GM18868 (cell line): ENCODE results near the gene FOXK1.

Experiments used
- ATAC-seq: cut with Tn5 transposase; IDR thresholded peaks from one replicate; pipeline ENCODE4 v1.9.1; 2021; ENCODE audit warnings: mild to moderate bottlenecking, moderate library complexity; ENCODE audit not compliant: unreplicated experiment

FOXK1 gene

DNA sequence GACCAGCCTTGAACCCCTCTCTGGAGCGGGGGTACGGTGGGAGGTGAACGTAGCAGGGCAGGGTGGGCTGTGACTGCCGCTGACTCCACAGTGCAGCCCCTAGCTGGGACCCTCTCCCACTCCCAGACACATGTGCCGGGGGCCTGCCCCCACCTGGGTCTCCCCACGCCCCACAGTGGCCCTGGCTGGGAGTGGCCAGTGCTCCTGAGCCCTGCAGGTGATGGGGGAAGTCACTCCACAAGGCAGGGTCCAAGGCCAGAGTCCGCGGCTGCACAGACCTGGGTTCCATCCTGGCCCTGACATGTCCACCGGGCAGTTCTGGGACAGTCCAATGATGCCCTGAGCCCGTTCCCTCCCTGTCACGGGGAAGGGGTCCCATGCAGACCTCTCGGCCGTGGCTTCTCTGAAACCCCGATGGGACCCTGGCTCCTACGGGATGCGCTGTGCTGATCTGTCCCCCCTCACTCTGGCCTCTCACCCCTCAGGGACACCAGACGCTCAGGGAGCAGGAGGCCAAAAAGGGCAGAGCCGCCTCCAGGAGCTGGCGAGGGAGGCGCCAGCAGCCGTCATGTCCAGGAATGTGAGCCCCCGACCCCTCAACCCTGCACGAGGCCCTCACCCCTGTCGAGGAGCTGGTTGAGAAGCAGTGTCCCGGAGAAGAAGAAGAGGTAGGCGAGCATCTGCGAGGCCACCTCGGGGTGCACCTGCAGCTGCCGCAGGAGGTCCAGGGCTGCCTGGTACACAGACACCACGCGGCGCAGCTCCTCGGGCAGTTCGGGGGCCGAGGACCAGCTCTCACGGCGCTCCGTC lies 133.7 kb downstream of the FOXK1 start:
- no peak for ATAC-seq

DNA sequence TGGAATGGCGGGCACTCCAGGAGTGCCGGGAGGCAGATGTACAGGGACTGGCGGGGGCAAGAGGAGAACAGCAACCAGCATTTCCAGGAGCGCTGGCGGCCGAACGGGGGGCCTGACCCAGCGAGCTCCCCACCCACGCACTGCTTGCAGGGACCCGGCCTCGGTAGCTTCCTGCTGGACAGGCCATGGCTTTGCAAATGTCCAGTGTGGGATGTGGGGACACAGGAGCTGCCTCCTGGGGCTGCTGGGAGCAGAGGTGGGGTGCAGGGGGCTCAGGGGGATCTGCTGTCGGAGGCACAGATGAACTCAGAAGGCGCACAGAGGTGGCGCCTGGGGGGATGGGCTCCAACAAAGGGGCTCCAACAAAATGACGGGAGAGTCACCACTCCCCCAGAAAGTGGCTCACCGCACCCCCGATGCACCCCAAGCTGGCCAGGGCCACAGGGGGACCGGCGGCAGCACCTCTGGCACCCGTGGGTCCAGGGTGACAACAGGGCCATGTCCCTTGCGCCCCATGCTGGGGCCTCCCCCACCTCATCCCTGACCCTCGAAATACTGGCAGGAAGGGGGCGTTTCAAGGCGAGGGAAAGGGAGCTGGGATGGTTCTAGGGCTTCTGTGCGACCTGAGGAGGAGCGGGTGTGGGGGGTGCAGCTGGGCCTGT lies 134.5 kb downstream of the FOXK1 start:
- ATAC-seq = no peak

DNA sequence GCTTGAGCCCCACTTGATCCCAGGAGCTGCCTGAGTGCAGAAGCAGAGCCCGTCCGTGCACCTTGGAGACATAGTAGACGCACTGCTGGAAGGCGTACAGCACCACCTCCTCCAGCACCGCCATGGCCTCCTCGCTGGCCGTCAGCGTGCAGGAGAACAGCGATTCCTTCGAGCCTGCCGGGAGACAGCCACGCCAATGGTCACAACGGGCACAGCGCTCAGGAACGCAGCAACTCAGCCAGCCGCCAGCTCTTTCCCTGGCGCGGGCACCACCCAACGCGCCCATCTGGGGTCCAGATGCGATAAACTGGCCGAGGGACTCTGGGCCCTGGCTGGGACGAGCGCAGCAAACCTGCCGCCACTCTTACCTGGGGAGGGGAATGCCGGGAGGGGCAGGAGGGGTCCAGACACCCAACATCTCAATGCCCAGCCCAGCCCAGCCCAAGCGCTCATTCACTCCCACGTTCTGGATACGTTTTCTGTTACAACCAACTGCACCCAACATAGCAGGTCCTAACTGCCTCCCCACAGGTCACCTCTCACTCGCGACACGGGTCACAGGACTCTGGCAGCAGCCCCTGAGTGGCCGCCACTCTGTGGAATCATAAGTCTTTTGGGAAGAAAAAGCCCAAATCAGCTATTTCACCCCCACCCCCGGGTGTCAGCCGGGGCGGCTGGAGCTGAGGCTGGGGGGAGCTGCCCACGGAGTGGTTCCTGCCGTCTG lies 135.2 kb downstream of the FOXK1 start:
- ATAC-seq = no peak

DNA sequence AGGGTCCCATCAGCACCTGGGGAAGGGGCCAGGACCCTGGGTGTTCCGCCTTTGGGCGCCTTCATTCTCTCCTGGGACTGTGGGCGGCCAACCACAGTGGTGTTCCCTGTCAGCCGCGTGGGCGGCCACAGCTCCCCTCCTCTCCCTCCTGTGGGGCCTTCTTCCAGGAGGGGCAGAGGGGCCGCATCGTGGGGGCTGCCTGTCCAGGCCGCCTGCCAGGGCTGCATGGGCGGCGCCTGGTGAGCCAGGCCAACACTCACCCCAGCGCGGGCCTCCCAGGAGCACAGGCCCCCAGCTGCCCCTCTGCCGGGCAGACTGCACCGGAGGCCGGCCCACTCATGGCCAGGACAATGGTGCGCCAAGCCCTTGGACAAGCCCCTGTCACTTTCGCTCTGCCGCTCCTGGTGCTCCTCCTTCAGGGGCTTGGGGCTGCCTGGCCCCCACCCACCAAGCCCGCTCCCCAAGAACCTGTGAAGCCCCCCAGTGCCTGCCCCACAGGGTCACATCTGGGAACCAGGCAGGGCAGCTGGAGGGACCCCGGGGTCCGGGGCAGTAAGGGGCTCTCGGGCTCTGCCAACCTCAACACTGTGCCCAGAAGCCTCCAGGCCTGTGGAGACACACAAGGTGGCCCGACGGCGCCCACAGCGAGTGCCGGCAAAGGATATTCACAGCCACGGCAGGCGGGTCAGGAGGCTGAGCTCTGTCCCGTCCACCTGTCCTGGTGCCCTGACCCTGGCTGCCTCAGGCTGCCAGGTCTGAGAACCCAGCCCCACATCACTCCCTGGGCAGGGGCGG lies 136.1 kb downstream of the FOXK1 start:
- no peak for ATAC-seq

DNA sequence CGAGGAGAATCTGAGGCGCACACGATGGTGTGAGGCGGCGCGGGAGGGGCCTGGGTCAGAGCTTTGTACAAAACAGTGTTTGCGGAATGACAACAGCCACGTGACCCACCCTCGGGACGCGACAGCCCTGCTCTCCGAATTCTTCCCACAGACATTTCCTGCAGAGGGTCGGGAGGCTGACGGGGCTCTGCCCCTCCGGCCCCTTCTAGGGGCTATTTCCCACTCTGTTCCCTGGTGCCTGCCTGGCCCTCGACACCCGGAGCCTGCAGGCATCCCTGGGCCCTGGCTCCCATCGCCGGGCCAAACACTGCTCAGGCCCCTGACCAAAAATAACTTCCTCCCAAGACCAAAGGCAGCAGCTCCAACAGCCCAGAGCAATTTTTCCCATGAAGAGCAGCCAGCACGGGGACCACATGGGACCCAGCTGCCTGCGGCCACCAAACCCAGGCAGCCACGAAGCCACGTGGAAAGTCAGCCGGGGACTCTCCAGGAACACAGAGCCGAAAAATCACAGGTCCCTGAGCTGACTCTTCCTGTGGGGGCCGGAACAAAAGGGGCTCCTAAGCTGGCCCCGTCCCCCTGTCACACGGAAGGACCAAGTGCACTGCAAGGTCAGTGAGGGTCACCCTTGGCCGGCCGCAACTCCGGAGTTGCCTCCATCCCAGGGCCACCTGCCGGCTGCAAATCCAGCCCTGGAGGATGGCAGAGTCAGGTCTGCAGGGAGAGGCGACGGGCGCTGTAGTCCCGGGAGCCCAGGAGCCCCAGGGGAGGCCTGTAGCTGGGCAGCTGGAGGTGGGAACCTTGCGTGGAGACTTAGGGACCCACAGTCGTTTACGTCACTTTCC lies 137.7 kb downstream of the FOXK1 start:
- no peak for ATAC-seq

DNA sequence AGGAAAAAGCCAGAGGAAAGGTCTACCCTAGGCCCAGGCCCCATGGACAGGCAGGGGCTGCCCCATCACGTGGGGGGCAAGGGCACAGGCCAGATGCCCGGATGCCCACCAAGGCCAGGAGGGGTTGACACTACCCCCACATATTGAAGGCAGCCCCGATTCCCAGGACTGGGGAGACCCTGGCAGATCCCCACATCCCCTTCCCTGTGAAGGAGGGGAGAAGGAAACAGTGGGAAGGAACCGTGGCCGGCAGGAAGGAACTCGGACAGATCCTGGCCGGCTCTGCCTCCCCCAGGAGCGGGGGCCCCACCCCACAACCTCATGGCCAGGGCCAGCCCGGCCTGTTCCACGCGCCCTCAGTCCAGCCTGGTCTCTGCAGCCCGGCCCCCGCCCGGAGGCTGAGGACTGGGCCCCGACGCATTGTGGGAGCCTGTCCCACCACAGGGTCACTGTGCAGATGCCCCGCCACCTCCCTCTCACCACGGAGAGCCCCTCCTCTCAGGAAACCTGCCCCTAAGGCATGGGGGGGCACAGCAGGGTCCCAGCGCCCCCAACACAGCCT lies 138.4 kb downstream of the FOXK1 start:
- ATAC-seq = no peak
